Activated naive CD4-positive, alpha-beta T cell treated with Interleukin-2 at 50 U/mL for 16 hours (primary cell): Measurements from ENCODE around the gene GPRC5B.

Experiments
- DNase-seq: peaks from one replicate; pipeline ENCODE4 v3.0.0-alpha.2; 2020

GPRC5B gene

GRCh38 chr16:19842426-19843157 lies 42.1 kb downstream of the GPRC5B start:
- DNase-seq, result no peak

- DNase-seq, result no peak
Measured at GRCh38 chr16:19841184-19841583, 43.5 kb downstream of the GPRC5B start.

GRCh38 chr16:19840524-19841110 lies 44.0 kb downstream of the GPRC5B start:
- no peak for DNase-seq

- DNase-seq, result no peak
Measured at GRCh38 chr16:19837984-19838707, 46.5 kb downstream of the GPRC5B start.

GRCh38 chr16:19837331-19837980 lies 47.2 kb downstream of the GPRC5B start:
- DNase-seq, result no peak

- no peak for DNase-seq
Measured at GRCh38 chr16:19835968-19836421, 48.7 kb downstream of the GPRC5B start.

GRCh38 chr16:19835196-19835595 lies 49.5 kb downstream of the GPRC5B start:
- DNase-seq, result no peak

GRCh38 chr16:19833581-19833980 lies 51.1 kb downstream of the GPRC5B start:
- DNase-seq, result no peak

- DNase-seq, result no peak
Measured at GRCh38 chr16:19833176-19833575, 51.5 kb downstream of the GPRC5B start.

GRCh38 chr16:19831678-19832077 lies 53.0 kb downstream of the GPRC5B start:
- no peak for DNase-seq

GRCh38 chr16:19830902-19831560 lies 53.6 kb downstream of the GPRC5B start:
- no peak for DNase-seq

- no peak for DNase-seq
Measured at GRCh38 chr16:19829844-19830692, 54.6 kb downstream of the GPRC5B start.

- no peak for DNase-seq
Measured at GRCh38 chr16:19824216-19824615, 60.4 kb downstream of the GPRC5B start.

GRCh38 chr16:19823322-19823721 lies 61.3 kb downstream of the GPRC5B start:
- no peak for DNase-seq

GRCh38 chr16:19822533-19822932 lies 62.1 kb downstream of the GPRC5B start:
- DNase-seq, result no peak

GRCh38 chr16:19817875-19818274 lies 66.8 kb downstream of the GPRC5B start:
- DNase-seq, result no peak

GRCh38 chr16:19817122-19817521 lies 67.5 kb downstream of the GPRC5B start:
- DNase-seq, result no peak

- DNase-seq, result no peak
Measured at GRCh38 chr16:19815418-19815817, 69.2 kb downstream of the GPRC5B start.

- DNase-seq, result no peak
Measured at GRCh38 chr16:19812986-19813385, 71.7 kb downstream of the GPRC5B start.

GRCh38 chr16:19810817-19811731 lies 73.6 kb downstream of the GPRC5B start:
- DNase-seq, result no peak

GRCh38 chr16:19809693-19810092 lies 75.0 kb downstream of the GPRC5B start:
- no peak for DNase-seq
